Liver (tissue), 3 donors: ENCODE data around the gene PAH.

Experiments used
- FOXA1 ChIP-seq: IDR thresholded peaks from 2 replicates; pipeline ENCODE4 v1.6.1; 2016; ENCODE audit warnings: antibody characterized with exemption
- JUND ChIP-seq, 2 donors: IDR thresholded peaks; 2 replicates each; pipeline ENCODE4 v1.6.1; 2016; ENCODE audit warnings: antibody characterized with exemption in 2 of 2
- RAD21 ChIP-seq, 2 donors: IDR thresholded peaks; 2 replicates each; pipeline ENCODE4 v1.6.1; 2016; ENCODE audit warnings: antibody characterized with exemption in 2 of 2, mild to moderate bottlenecking in 2 of 2
- TF ChIP-seq, protein P1 (sequence below): fragments of 150-350 bp; IDR thresholded peaks from 2 replicates; pipeline ENCODE4 v1.5.1; 2017; ENCODE audit warnings: improper control_type of control experiment, low read depth, low read length; ENCODE audit not compliant: missing input control
- donor health status: healthy.
- donor health status: healthy.

DNA sequence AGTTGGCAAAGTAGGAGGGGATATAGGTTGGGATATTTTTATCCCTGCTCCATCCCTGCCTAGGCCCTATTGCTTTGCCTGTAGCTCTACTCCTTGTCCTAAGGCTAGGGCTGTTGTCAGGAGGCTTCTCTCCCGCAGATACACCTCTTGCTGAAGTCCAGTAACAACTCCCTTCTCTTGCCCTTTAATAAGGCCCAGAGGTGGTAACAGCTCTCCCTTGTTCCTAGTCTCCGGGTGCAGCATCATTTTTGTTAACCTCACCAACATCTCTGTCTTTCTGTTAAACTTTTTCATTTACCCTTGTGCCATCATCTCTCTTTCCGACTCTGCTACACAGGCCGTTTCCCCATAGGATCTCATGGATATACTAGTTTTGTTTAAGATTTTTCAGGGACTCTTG lies 46.8 kb upstream of the PAH start:
- TF ChIP-seq RAD21 (IDR thresholded peaks at IDR 0.05): no peak
- TF ChIP-seq, protein P1, sequence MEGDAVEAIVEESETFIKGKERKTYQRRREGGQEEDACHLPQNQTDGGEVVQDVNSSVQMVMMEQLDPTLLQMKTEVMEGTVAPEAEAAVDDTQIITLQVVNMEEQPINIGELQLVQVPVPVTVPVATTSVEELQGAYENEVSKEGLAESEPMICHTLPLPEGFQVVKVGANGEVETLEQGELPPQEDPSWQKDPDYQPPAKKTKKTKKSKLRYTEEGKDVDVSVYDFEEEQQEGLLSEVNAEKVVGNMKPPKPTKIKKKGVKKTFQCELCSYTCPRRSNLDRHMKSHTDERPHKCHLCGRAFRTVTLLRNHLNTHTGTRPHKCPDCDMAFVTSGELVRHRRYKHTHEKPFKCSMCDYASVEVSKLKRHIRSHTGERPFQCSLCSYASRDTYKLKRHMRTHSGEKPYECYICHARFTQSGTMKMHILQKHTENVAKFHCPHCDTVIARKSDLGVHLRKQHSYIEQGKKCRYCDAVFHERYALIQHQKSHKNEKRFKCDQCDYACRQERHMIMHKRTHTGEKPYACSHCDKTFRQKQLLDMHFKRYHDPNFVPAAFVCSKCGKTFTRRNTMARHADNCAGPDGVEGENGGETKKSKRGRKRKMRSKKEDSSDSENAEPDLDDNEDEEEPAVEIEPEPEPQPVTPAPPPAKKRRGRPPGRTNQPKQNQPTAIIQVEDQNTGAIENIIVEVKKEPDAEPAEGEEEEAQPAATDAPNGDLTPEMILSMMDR: no peak
- TF ChIP-seq JUND (IDR thresholded peaks at IDR 0.05): no peak
- no peak for TF ChIP-seq FOXA1
